ENCODE measurements around the gene G3BP2.

G3BP2 gene

GRCh38 chr4:75637176-75637575 lies 36.0 kb downstream of the G3BP2 start:
- DNase-seq = no peak

- DNase-seq = no peak
Observed at GRCh38 chr4:75634951-75635350, 38.3 kb downstream of the G3BP2 start.

GRCh38 chr4:75634281-75634680 lies 38.9 kb downstream of the G3BP2 start:
- no peak for DNase-seq

- DNase-seq = no peak
Observed at GRCh38 chr4:75633846-75634245, 39.4 kb downstream of the G3BP2 start.

GRCh38 chr4:75630937-75631329 lies 42.3 kb downstream of the G3BP2 start:
- no peak for DNase-seq

GRCh38 chr4:75630174-75630936 lies 42.9 kb downstream of the G3BP2 start, which contains the start of gene CDKL2:
Gene CDKL2, minus strand, starts transcription at chr4:75630528. Its CDS starts 4,540 bp downstream, at chr4:75625988.
- peak; percentile 70 to 80 for DNase-seq

- DNase-seq = no peak
Observed at GRCh38 chr4:75629239-75629638, 44.0 kb downstream of the G3BP2 start.

- DNase-seq = no peak
Observed at GRCh38 chr4:75623026-75623425, 50.2 kb downstream of the G3BP2 start.

- DNase-seq = no peak
Observed at GRCh38 chr4:75621715-75622114, 51.5 kb downstream of the G3BP2 start.

GRCh38 chr4:75612306-75612705 lies 60.9 kb downstream of the G3BP2 start:
- DNase-seq = no peak

- no peak for DNase-seq
Observed at GRCh38 chr4:75605928-75606327, 67.3 kb downstream of the G3BP2 start.

GRCh38 chr4:75599647-75600046 lies 73.6 kb downstream of the G3BP2 start:
- no peak for DNase-seq

GRCh38 chr4:75598390-75598789 lies 74.8 kb downstream of the G3BP2 start:
- DNase-seq = no peak

GRCh38 chr4:75596061-75596460 lies 77.2 kb downstream of the G3BP2 start:
- DNase-seq = no peak

- no peak for DNase-seq
Observed at GRCh38 chr4:75593393-75593792, 79.8 kb downstream of the G3BP2 start.
